ENCODE measurements around the gene BTRC. TPM values are rescaled to one million over a fixed set of nuclear protein-coding genes. Genes with fewer than 3 reads are reported as not detected.

BTRC gene
- polyA plus RNA-seq, 2 of the 4 experiments (the other 2 are of a cell fraction): 8.0 to 23.1 TPM

DNA sequence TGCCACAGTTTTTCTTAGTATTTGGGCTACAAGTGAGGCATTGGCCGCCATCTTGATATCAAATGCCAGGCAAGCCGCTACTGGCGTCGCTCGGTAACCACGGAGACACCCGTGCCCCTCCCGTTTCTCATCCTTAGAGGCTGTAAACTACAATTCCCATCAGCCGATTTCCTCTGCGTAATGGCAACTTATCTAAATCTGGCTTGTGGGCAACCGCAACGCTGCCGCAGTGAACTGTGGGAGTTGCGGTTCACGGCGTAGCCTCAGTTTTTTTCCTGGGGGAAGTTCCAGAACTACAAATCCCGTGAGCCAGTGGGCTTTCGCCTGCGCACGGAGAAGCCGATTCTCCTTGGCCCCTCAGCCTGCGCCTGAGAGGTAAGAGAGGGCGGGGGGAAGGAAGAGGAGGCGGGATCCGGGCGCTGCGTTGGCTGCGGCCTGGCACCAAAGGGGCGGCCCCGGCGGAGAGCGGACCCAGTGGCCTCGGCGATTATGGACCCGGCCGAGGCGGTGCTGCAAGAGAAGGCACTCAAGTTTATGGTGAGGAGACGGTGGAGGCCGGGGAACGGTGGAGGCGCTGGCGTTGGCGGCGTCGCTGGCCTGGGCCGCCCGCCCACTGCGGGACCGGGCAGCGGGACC, at the start of gene BTRC (continued):
- TF ChIP-seq PHF8 (IDR thresholded peaks at IDR 0.05; ENCODE audit: borderline replicate concordance, low read depth): peak; percentile 94
- TF ChIP-seq ZNF302 (CRISPR knock-in tag; IDR thresholded peaks at IDR 0.05): no peak
- TF ChIP-seq ZFP36 (IDR thresholded peaks at IDR 0.05; ENCODE audit: borderline replicate concordance, partially characterized antibody): no peak
- TF ChIP-seq GATA3 (IDR thresholded peaks at IDR 0.05; ENCODE audit: borderline replicate concordance): no peak
- peak; percentile 78 for TF ChIP-seq POLR2A (IDR thresholded peaks at IDR 0.05; ENCODE audit: low read length)
- TF ChIP-seq, protein P1, sequence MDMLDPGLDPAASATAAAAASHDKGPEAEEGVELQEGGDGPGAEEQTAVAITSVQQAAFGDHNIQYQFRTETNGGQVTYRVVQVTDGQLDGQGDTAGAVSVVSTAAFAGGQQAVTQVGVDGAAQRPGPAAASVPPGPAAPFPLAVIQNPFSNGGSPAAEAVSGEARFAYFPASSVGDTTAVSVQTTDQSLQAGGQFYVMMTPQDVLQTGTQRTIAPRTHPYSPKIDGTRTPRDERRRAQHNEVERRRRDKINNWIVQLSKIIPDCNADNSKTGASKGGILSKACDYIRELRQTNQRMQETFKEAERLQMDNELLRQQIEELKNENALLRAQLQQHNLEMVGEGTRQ (IDR thresholded peaks at IDR 0.05): 0 out of 2 replicates have a peak, but pooled peaks have one; percentile 9
- TF ChIP-seq FOSL2 (IDR thresholded peaks at IDR 0.05): no peak
- TF ChIP-seq FOSL2 (CRISPR knock-in tag; IDR thresholded peaks at IDR 0.05): no peak
- TF ChIP-seq NPAS2 (CRISPR knock-in tag; IDR thresholded peaks at IDR 0.05; ENCODE audit: borderline replicate concordance): no peak
- no peak for TF ChIP-seq ZSCAN20 (CRISPR knock-in tag; IDR thresholded peaks at IDR 0.05)
- no peak for TF ChIP-seq RARB (CRISPR knock-in tag; IDR thresholded peaks at IDR 0.05)
- TF ChIP-seq, protein P2, sequence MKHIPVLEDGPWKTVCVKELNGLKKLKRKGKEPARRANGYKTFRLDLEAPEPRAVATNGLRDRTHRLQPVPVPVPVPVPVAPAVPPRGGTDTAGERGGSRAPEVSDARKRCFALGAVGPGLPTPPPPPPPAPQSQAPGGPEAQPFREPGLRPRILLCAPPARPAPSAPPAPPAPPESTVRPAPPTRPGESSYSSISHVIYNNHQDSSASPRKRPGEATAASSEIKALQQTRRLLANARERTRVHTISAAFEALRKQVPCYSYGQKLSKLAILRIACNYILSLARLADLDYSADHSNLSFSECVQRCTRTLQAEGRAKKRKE (CRISPR knock-in tag; IDR thresholded peaks at IDR 0.05; ENCODE audit: low read depth): no peak
- TF ChIP-seq HDAC2 (IDR thresholded peaks at IDR 0.05): no peak
- no peak for TF ChIP-seq FOSB (CRISPR knock-in tag; IDR thresholded peaks at IDR 0.05)
- TF ChIP-seq EP300 (IDR thresholded peaks at IDR 0.05): no peak
- TF ChIP-seq CBX2 (IDR thresholded peaks at IDR 0.05; ENCODE audit: borderline replicate concordance, low read depth): no peak
- peak; percentile 70; the same call in 1 of the 2 replicates for TF ChIP-seq MAZ (IDR thresholded peaks at IDR 0.05; ENCODE audit: borderline replicate concordance, low read depth, low read length)

DNA sequence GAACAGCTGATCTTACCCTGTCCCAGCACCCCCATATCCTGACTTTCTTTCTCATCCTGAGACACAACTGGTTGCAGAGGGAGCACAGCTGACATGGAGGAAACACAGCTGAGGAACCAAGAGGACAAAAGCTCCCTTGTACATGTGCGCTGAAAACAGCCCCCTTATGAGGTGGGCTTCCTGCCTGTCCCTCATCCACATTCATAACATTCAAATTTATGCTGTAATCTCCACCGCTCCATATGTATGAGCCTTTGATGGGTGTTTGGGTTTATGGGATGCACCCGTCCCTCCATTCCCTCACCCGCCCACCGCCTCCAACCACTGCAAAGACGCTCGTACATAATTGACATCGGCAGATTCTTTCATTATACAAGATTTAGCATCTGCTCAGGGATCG, 49.6 kb upstream of the BTRC start:
- no peak for FAIRE-seq
- TF ChIP-seq KDM1A (IDR thresholded peaks at IDR 0.05; ENCODE audit: low read depth) (no peak), POLR2AphosphoS2 (conservative IDR thresholded peaks at IDR 0.05; ENCODE audit: low read length) (no peak), BHLHE40 (IDR thresholded peaks at IDR 0.05; ENCODE audit: low read depth, low read length) (no peak), CBX8 (IDR thresholded peaks at IDR 0.05) (no peak), RARB (CRISPR knock-in tag; IDR thresholded peaks at IDR 0.05) (no peak), HEYL (CRISPR knock-in tag; IDR thresholded peaks at IDR 0.05) (no peak), RFX5 (IDR thresholded peaks at IDR 0.05) (no peak), MAZ (IDR thresholded peaks at IDR 0.05; ENCODE audit: borderline replicate concordance, low read depth, low read length) (no peak), EHMT2 (IDR thresholded peaks at IDR 0.05; ENCODE audit: low read depth) (no peak), TFCP2L1 (CRISPR knock-in tag; IDR thresholded peaks at IDR 0.05) (no peak), RCOR1 (IDR thresholded peaks at IDR 0.05; ENCODE audit: low read depth, low read length) (no peak), RAD21 (conservative IDR thresholded peaks at IDR 0.05 in 1 of 2, IDR thresholded peaks at IDR 0.05 in 1 of 2) (no peak), MAFK (IDR thresholded peaks at IDR 0.05; ENCODE audit: partially characterized antibody) (no peak), FOSB (CRISPR knock-in tag; IDR thresholded peaks at IDR 0.05) (no peak), EHF (CRISPR knock-in tag; IDR thresholded peaks at IDR 0.05) (no peak), ZC3H11A (IDR thresholded peaks at IDR 0.05) (no peak)
- TF ChIP-seq, protein P3, sequence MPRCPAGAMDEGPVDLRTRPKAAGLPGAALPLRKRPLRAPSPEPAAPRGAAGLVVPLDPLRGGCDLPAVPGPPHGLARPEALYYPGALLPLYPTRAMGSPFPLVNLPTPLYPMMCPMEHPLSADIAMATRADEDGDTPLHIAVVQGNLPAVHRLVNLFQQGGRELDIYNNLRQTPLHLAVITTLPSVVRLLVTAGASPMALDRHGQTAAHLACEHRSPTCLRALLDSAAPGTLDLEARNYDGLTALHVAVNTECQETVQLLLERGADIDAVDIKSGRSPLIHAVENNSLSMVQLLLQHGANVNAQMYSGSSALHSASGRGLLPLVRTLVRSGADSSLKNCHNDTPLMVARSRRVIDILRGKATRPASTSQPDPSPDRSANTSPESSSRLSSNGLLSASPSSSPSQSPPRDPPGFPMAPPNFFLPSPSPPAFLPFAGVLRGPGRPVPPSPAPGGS (IDR thresholded peaks at IDR 0.05): no peak
- TF ChIP-seq, protein P4, sequence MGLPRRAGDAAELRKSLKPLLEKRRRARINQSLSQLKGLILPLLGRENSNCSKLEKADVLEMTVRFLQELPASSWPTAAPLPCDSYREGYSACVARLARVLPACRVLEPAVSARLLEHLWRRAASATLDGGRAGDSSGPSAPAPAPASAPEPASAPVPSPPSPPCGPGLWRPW (IDR thresholded peaks at IDR 0.05): no peak
- TF ChIP-seq, protein P5, sequence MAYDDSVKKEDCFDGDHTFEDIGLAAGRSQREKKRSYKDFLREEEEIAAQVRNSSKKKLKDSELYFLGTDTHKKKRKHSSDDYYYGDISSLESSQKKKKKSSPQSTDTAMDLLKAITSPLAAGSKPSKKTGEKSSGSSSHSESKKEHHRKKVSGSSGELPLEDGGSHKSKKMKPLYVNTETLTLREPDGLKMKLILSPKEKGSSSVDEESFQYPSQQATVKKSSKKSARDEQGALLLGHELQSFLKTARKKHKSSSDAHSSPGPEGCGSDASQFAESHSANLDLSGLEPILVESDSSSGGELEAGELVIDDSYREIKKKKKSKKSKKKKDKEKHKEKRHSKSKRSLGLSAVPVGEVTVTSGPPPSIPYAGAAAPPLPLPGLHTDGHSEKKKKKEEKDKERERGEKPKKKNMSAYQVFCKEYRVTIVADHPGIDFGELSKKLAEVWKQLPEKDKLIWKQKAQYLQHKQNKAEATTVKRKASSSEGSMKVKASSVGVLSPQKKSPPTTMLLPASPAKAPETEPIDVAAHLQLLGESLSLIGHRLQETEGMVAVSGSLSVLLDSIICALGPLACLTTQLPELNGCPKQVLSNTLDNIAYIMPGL (CRISPR knock-in tag; IDR thresholded peaks at IDR 0.05; ENCODE audit: borderline replicate concordance): no peak
- H3K4me1 ChIP-seq: no peaks in the 10 kb centered on the region
- no peak for DNase-seq (ENCODE audit: low read depth in 1 of 2, low spot score in 1 of 2)
- H3K9me3 ChIP-seq: no peaks in the 10 kb centered on the region
- ChIA-PET POLR2A (interaction anchor here (0.6 kb wide), 1 partner anchor 139 kb away, joined by 3 read pairs; no protein-coding TSS in a partner anchor), CTCF (interaction anchor here (1.4 to 6.1 kb wide), 5 partner anchors 13 to 163 kb away, joined by 5 to 38 read pairs (median 32); no protein-coding TSS in a partner anchor)
- no peak overlapping the region for H3K4me3 ChIP-seq
- H3K4me2 ChIP-seq: no peak overlapping the region
- no peak overlapping the region for H3K27ac ChIP-seq
- 86% methylated on average over 9 of the region's 9 CpGs for WGBS (ENCODE audit: missing lambda C conversion rate)
- ATAC-seq: no peak

Data from A549 (cell line).